HG03442 (cell line): ENCODE results near the gene NAA10.
A peak's percentile ranks its signal among the peaks of the same experiment; 100 is the strongest.

Source experiments
- ATAC-seq: cut with Tn5 transposase; IDR thresholded peaks from one replicate; pipeline ENCODE4 v1.9.1; 2021; ENCODE audit warnings: mild to moderate bottlenecking, moderate library complexity; ENCODE audit not compliant: unreplicated experiment

Gene NAA10

GRCh38 chrX:153911798-153912197, 23.0 kb downstream of the NAA10 start:
- no peak for ATAC-seq

GRCh38 chrX:153910446-153910845, 24.4 kb downstream of the NAA10 start:
- no peak for ATAC-seq

GRCh38 chrX:153909980-153910360, 24.9 kb downstream of the NAA10 start:
- ATAC-seq, result no peak

GRCh38 chrX:153909024-153909979, 25.5 kb downstream of the NAA10 start:
- no peak for ATAC-seq

GRCh38 chrX:153908219-153908860, 26.5 kb downstream of the NAA10 start:
- ATAC-seq, result no peak

- ATAC-seq, result no peak
Measured at GRCh38 chrX:153907456-153907855, 27.4 kb downstream of the NAA10 start.

- ATAC-seq, result no peak
Measured at GRCh38 chrX:153906126-153906917, 28.5 kb downstream of the NAA10 start.

GRCh38 chrX:153905481-153906095, 29.2 kb downstream of the NAA10 start:
- no peak for ATAC-seq

GRCh38 chrX:153903991-153904957, 30.6 kb downstream of the NAA10 start, which contains the start of gene AVPR2:
Gene AVPR2 (plus strand): TSS chrX:153904673. CDS start chrX:153905146, 473 bp downstream.
- no peak for ATAC-seq

- ATAC-seq, result no peak
Measured at GRCh38 chrX:153903238-153903980, 31.4 kb downstream of the NAA10 start.

GRCh38 chrX:153902385-153902784, 32.5 kb downstream of the NAA10 start:
- ATAC-seq, result no peak

GRCh38 chrX:153901753-153902140, 33.1 kb downstream of the NAA10 start:
- ATAC-seq, result no peak

GRCh38 chrX:153900831-153901752, 33.7 kb downstream of the NAA10 start:
- peak; percentile 71 for ATAC-seq

- no peak for ATAC-seq
Measured at GRCh38 chrX:153897899-153898298, 36.9 kb downstream of the NAA10 start.

- ATAC-seq, result no peak
Measured at GRCh38 chrX:153889123-153889522, 45.7 kb downstream of the NAA10 start.

- no peak for ATAC-seq
Measured at GRCh38 chrX:153888344-153888743, 46.5 kb downstream of the NAA10 start.

- ATAC-seq, result no peak
Measured at GRCh38 chrX:153887385-153887784, 47.5 kb downstream of the NAA10 start.

- no peak for ATAC-seq
Measured at GRCh38 chrX:153886915-153887314, 47.9 kb downstream of the NAA10 start.
